IMR-90 (cell line): ENCODE results near the gene OPHN1.

Experiments
- MAFK ChIP-seq: IDR thresholded peaks from 2 replicates; pipeline ENCODE4 v1.6.1; 2012; ENCODE audit warnings: low read depth, low read length, improper control_type of control experiment
- MXI1 ChIP-seq: IDR thresholded peaks from 2 replicates; pipeline ENCODE4 v1.6.1; 2012; ENCODE audit warnings: low read depth, mild to moderate bottlenecking, low read length, moderate library complexity, borderline replicate concordance
- NFE2L2 ChIP-seq: fragments of 150-350 bp; IDR thresholded peaks from 2 replicates; pipeline ENCODE4 v1.6.1; 2016; ENCODE audit warnings: low read depth, mild to moderate bottlenecking, low read length
- POLR2A ChIP-seq: IDR thresholded peaks from 2 replicates; pipeline ENCODE4 v1.6.1; 2012; ENCODE audit warnings: mild to moderate bottlenecking, low read depth, low read length
- RAD21 ChIP-seq: IDR thresholded peaks from 2 replicates; pipeline ENCODE4 v1.6.1; 2012; ENCODE audit warnings: low read length, improper control_type of control experiment
- RCOR1 ChIP-seq: IDR thresholded peaks from 2 replicates; pipeline ENCODE4 v1.6.1; 2012; ENCODE audit warnings: mild to moderate bottlenecking, low read length, improper control_type of control experiment; ENCODE audit not compliant: insufficient replicate concordance
- TF ChIP-seq, protein P1 (sequence below): conservative IDR thresholded peaks from 2 replicates; pipeline ENCODE4 v1.5.1; 2012; ENCODE audit warnings: mild to moderate bottlenecking, low read depth, low read length, improper control_type of control experiment
- TF ChIP-seq, protein P2 (sequence below): fragments of 150-350 bp; IDR thresholded peaks from 2 replicates; pipeline ENCODE4 v1.6.1; 2017; ENCODE audit warnings: mild to moderate bottlenecking, antibody characterized with exemption, low read length, low read depth

- TF ChIP-seq, protein P1, sequence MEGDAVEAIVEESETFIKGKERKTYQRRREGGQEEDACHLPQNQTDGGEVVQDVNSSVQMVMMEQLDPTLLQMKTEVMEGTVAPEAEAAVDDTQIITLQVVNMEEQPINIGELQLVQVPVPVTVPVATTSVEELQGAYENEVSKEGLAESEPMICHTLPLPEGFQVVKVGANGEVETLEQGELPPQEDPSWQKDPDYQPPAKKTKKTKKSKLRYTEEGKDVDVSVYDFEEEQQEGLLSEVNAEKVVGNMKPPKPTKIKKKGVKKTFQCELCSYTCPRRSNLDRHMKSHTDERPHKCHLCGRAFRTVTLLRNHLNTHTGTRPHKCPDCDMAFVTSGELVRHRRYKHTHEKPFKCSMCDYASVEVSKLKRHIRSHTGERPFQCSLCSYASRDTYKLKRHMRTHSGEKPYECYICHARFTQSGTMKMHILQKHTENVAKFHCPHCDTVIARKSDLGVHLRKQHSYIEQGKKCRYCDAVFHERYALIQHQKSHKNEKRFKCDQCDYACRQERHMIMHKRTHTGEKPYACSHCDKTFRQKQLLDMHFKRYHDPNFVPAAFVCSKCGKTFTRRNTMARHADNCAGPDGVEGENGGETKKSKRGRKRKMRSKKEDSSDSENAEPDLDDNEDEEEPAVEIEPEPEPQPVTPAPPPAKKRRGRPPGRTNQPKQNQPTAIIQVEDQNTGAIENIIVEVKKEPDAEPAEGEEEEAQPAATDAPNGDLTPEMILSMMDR: no peak
- TF ChIP-seq POLR2A: no peak
- TF ChIP-seq RCOR1: no peak
- TF ChIP-seq MXI1: no peak
- TF ChIP-seq NFE2L2: no peak
- TF ChIP-seq RAD21: no peak
- no peak for TF ChIP-seq MAFK
- TF ChIP-seq, protein P2, sequence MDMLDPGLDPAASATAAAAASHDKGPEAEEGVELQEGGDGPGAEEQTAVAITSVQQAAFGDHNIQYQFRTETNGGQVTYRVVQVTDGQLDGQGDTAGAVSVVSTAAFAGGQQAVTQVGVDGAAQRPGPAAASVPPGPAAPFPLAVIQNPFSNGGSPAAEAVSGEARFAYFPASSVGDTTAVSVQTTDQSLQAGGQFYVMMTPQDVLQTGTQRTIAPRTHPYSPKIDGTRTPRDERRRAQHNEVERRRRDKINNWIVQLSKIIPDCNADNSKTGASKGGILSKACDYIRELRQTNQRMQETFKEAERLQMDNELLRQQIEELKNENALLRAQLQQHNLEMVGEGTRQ: no peak
Measured at GRCh38 chrX:68261060-68261672, 172.1 kb downstream of the OPHN1 start.
